Measurements from ENCODE around the gene THSD1.
"Not testable (repeated sequence)": the region's sequence is repeated elsewhere in the genome, so short reads cannot be mapped to it uniquely, and the experiment has no call there.

The THSD1 gene

DNA sequence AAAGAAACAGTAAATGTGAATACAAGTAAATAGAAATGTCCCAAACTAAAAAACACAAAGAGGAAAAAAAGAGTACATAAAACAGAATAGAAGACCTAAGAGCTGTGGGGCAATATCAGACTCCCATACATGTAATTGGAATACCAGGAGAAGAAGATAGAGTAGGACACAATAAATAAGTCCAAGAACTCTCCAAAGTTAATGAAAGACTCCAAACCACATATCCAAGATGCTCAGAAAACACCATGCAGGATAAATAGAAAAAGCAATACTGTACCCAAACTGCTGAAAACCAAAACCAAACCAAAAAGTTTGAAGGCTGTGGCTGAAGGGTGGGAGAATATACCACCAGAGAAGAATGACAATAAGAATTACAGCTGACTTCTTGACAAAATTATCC is 18.3 kb downstream of the THSD1 start:
- no peak for DNase-seq (ENCODE audit: extremely low read depth, low read depth)
- no peak for TF ChIP-seq CTCF (IDR thresholded peaks at IDR 0.05; ENCODE audit: low read depth, low read length)

DNA sequence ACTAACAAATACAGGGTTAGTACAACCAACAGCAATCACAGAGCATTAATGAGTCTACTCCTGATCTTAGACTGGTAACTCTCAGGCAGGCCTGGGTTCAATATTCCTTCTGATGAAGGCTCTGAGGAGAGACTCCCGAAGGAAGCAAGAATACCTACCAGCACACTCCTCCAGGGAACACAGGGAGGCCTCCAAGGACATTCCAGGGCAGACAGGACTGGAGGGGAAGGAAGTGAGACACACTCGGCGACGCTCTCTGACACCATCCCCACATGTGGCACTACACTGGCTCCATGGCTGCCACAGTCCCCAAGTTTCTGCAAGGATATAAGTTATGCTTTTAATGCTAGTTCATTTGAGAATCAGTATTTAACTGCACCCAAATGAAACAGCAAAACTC is 20.1 kb downstream of the THSD1 start:
- TF ChIP-seq CTCF (IDR thresholded peaks at IDR 0.05; ENCODE audit: low read depth, low read length): no peak
- DNase-seq (ENCODE audit: extremely low read depth, low read depth): no peak

DNA sequence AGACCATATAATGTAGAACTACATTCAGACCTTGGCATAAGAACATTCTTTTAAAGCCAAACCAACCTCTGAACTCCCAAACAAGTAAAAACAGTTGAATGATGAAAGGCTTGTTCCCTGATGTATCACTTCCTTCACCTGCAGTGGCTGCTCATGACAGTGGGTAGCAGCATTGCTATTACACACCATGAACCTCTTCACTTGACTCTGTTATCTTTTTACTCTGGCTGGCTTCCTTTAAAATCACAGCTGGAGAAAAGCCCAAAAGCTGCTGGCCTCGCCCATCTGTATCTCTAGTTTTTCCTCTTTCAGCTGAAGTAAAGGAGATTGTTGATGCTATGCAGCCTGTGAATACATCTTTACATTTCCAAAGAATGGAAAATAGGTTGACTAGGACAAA is 22.6 kb downstream of the THSD1 start:
- no peak for TF ChIP-seq CTCF (IDR thresholded peaks at IDR 0.05; ENCODE audit: low read depth, low read length)
- DNase-seq (ENCODE audit: extremely low read depth, low read depth): no peak

DNA sequence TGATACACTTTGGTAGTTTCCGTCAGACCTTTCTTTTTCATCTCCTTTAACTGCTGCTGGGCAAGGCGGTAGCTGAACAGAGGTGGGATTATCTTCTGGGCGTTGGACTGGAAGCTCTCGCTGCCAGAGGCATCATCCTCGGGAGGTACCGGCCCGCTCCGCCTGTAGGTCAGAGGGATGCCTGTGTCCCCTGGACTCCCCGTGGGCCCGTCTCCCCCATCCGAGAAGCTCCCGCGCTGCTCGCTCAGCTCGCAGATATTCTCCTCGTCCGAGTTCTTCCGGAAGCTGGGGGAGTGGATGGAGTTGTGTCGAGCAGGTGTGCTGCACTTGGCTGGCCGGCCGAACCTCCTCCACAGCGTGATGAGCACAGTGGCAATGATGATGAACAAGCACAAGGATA is 27.7 kb downstream of the THSD1 start:
- no peak for TF ChIP-seq CTCF (IDR thresholded peaks at IDR 0.05; ENCODE audit: low read depth, low read length)
- DNase-seq (ENCODE audit: extremely low read depth, low read depth): no peak

DNA sequence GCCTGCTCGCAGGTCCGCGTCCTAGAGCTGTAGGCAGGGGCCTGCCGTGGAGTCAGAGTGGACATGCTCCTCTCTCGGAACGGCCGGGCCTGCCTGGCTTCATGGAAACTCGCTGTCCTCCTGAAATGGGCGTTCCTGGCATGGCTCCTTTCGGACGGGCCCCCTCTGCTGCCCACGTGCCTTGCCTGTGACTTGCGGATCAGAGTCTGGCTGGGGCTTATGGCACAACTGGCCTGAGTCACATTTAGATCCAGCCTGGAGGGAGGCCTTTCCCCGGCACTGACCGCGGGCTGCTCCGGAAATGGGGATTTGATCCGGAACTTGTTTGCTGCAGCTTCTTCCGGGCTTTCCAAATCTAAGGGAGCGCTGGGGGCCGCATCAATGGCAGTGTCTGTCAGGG is 28.1 kb downstream of the THSD1 start:
- DNase-seq (ENCODE audit: extremely low read depth, low read depth): no peak
- TF ChIP-seq CTCF (IDR thresholded peaks at IDR 0.05; ENCODE audit: low read depth, low read length): no peak

GRCh38 chr13:52374873-52375411 is 31.0 kb downstream of the THSD1 start:
- no peak for DNase-seq (ENCODE audit: extremely low read depth, low read depth)

DNA sequence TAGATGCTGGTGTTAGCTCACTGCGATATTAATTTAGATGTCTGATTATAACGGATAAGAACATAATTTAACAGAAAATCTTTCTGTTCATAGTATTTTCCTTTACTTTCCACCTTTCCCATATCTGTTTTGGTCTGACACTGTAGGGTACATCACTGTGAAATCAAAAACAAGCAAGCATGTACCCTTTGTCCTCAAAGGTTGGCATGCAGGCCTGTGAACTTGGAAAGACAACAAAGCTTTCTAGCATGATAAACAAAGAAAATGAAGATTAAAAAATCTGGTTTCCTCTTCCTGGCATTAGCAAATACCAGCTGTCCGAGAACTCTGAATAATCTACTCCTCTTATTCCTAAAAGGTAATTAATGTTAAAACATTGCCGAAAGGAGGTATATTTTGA is 31.6 kb downstream of the THSD1 start:
- TF ChIP-seq CTCF (IDR thresholded peaks at IDR 0.05; ENCODE audit: low read depth, low read length): no peak
- no peak for DNase-seq (ENCODE audit: extremely low read depth, low read depth)

More at GRCh38 chr13:52374873-52375411, 31.0 kb downstream of the THSD1 start:
- TF ChIP-seq CTCF (IDR thresholded peaks at IDR 0.05; ENCODE audit: low read depth, low read length): no peak

DNA sequence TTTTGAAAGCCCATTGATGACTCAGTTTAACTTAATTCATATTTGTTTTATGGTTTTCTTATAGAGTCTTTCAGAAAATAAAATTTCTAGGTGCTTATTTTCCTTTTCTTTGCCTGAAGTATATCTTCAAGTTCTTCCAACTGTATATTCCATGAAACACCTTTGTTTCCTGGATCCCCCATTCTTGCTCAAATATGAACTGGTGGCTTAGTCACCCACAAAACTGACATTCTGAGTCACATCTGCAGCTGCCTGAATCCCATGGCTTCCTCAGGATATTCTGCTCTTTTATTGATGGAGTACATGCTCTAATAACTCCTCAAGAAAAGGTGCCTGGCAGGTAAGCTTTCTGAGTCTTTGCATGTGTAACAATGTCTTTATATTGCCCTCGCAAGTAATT is 32.7 kb downstream of the THSD1 start:
- DNase-seq (ENCODE audit: extremely low read depth, low read depth): not testable (repeated sequence)
